Neural cell (in vitro differentiated cells): ENCODE results near the gene TADA2B. TPM values are rescaled to one million over a fixed set of nuclear protein-coding genes. Genes with fewer than 3 reads are reported as not detected.

Source experiments
- H2AFZ ChIP-seq: fragments of 200-600, 300-800 bp; sonication (generic), shearing (Covaris generic); 2 replicates; pipeline ENCODE4 v1.6.0; 2014; ENCODE audit warnings: low read depth, mild to moderate bottlenecking, antibody characterized with exemption, low read length, moderate library complexity
- H3F3A ChIP-seq: fragments of 200-600 bp; shearing (Covaris generic); 2 replicates; pipeline ENCODE4 v1.6.1; 2016; ENCODE audit warnings: mild to moderate bottlenecking, moderate library complexity, mixed read lengths, antibody characterized with exemption, low read length; ENCODE audit not compliant: insufficient read depth, poor library complexity, severe bottlenecking
- H3K27ac ChIP-seq: fragments of 200-600, 300-800 bp; sonication (generic), shearing (Covaris generic); 2 replicates; pipeline ENCODE4 v1.5.1; 2014; ENCODE audit warnings: mild to moderate bottlenecking, low read length, moderate library complexity
- H3K27me3 ChIP-seq: fragments of 300-800, 200-600 bp; sonication (generic), shearing (Covaris generic); 2 replicates; pipeline ENCODE4 v1.6.0; 2014; ENCODE audit warnings: mild to moderate bottlenecking, low read depth, low read length, moderate library complexity; ENCODE audit not compliant: insufficient read depth
- H3K36me3 ChIP-seq: fragments of 300-800, 200-600 bp; sonication (generic), shearing (Covaris generic); 2 replicates; pipeline ENCODE4 v1.5.1; 2014; ENCODE audit warnings: mild to moderate bottlenecking, antibody characterized with exemption, low read length, moderate library complexity; ENCODE audit not compliant: insufficient read depth
- H3K4me2 ChIP-seq: fragments of 300-800, 200-600 bp; sonication (generic), shearing (Covaris generic); 2 replicates; pipeline ENCODE4 v1.6.0; 2014; ENCODE audit warnings: mild to moderate bottlenecking, low read length
- H3K4me3 ChIP-seq: fragments of 300-800, 200-600 bp; sonication (generic), shearing (Covaris generic); 2 replicates; pipeline ENCODE4 v1.5.1; 2014; ENCODE audit warnings: mild to moderate bottlenecking, low read length, moderate library complexity
- H3K79me2 ChIP-seq: fragments of 200-600 bp; shearing (Covaris generic); replicated peaks from 2 replicates; pipeline ENCODE4 v1.6.0; 2014; ENCODE audit warnings: mild to moderate bottlenecking, low read length, moderate library complexity; ENCODE audit not compliant: insufficient read depth
- H3K9ac ChIP-seq: fragments of 300-800, 200-600 bp; sonication (generic), shearing (Covaris generic); 2 replicates; pipeline ENCODE4 v1.6.1; 2016; ENCODE audit warnings: mild to moderate bottlenecking, low read length, mixed read lengths
- H3K9me2 ChIP-seq: fragments of 200-600 bp; shearing (Covaris generic); 2 replicates; pipeline ENCODE4 v1.6.1; 2016; ENCODE audit warnings: mild to moderate bottlenecking, low read length, mixed read lengths; ENCODE audit not compliant: insufficient read depth
- H3K9me3 ChIP-seq: fragments of 200-600, 300-800 bp; sonication (generic), shearing (Covaris generic); 2 replicates; pipeline ENCODE4 v1.6.1; 2016; ENCODE audit warnings: mild to moderate bottlenecking, mixed run types, low read length, moderate library complexity, mixed read lengths
- H4K20me1 ChIP-seq: fragments of 200-600 bp; shearing (Covaris generic); 2 replicates; pipeline ENCODE4 v1.6.1; 2016; ENCODE audit warnings: mild to moderate bottlenecking, mixed run types; ENCODE audit not compliant: insufficient read depth
- CTCF ChIP-seq: fragments of 450-650 bp; IDR thresholded peaks from 2 replicates; pipeline ENCODE4 v1.5.1; 2014; ENCODE audit warnings: antibody characterized with exemption, mild to moderate bottlenecking, moderate library complexity; ENCODE audit not compliant: poor library complexity, severe bottlenecking
- EP300 ChIP-seq: fragments of 450-650 bp; conservative IDR thresholded peaks from 2 replicates; pipeline ENCODE4 v1.6.1; 2014; ENCODE audit warnings: antibody characterized with exemption, mild to moderate bottlenecking, moderate library complexity; ENCODE audit not compliant: poor library complexity, severe bottlenecking
- EZH2 ChIP-seq: fragments of 200-600, 300-800 bp; shearing (Covaris generic), sonication (generic); IDR thresholded peaks from 2 replicates; pipeline ENCODE4 v1.6.1; 2014; ENCODE audit warnings: antibody characterized with exemption, low read length, borderline replicate concordance, mild to moderate bottlenecking; ENCODE audit not compliant: insufficient read depth, poor library complexity, severe bottlenecking
- MXI1 ChIP-seq: fragments of 450-650 bp; conservative IDR thresholded peaks from 2 replicates; pipeline ENCODE4 v1.6.1; 2014; ENCODE audit warnings: antibody characterized with exemption, mild to moderate bottlenecking; ENCODE audit not compliant: poor library complexity, severe bottlenecking
- POLR2AphosphoS5 ChIP-seq: IDR thresholded peaks from 2 replicates; pipeline ENCODE4 v1.6.1; 2012
- RAD21 ChIP-seq: fragments of 450-650 bp; conservative IDR thresholded peaks from 2 replicates; pipeline ENCODE4 v1.6.1; 2014; ENCODE audit warnings: antibody characterized with exemption, mild to moderate bottlenecking, moderate library complexity
- REST ChIP-seq: IDR thresholded peaks from 2 replicates; pipeline ENCODE4 v1.6.1; 2012; ENCODE audit warnings: borderline replicate concordance
- SMC3 ChIP-seq: fragments of 450-650 bp; conservative IDR thresholded peaks from 2 replicates; pipeline ENCODE4 v1.6.1; 2014; ENCODE audit warnings: antibody characterized with exemption, mild to moderate bottlenecking, moderate library complexity; ENCODE audit not compliant: poor library complexity
- TAF1 ChIP-seq: IDR thresholded peaks from 2 replicates; pipeline ENCODE4 v1.6.1; 2012; ENCODE audit warnings: low read depth
- polyA plus RNA-seq: library from polyadenylated mRNA; depleted of rRNA; stranded (reverse); fragments of >200 nt; gene quantifications from 2 replicates; pipeline ENCODE4 v1.2.3, GENCODE V29; 2014

The TADA2B gene
- polyA plus RNA-seq, 1 donor from 2014 or later: 13.9 TPM

GRCh38 chr4:7070729-7071511 is 27.7 kb downstream of the TADA2B start:
- Histone ChIP-seq H3K9me2 (no peaks in the 10 kb centered on the region), H2AFZ (no peak overlapping the region), H3K27ac (no peak overlapping the region), H3K9ac (no peak overlapping the region), H3K4me2 (no peak overlapping the region), H3K36me3 (no peaks in the 10 kb centered on the region), H3F3A (no peaks in the 10 kb centered on the region), H3K9me3 (no peaks in the 10 kb centered on the region), H3K79me2 (peaks cover 12% of the 10 kb centered on the region), H4K20me1 (no peaks in the 10 kb centered on the region), H3K27me3 (no peaks in the 10 kb centered on the region), H3K4me3 (no peak overlapping the region)
- TF ChIP-seq TAF1 (no peak), POLR2AphosphoS5 (no peak), CTCF (peak; percentile 95), MXI1 (peak; percentile 37), EZH2 (no peak), RAD21 (peak; percentile 88), EP300 (no peak), REST (no peak), SMC3 (peak; percentile 93)

- Histone ChIP-seq H3F3A (no peaks in the 10 kb centered on the region), H3K79me2 (no peaks in the 10 kb centered on the region), H3K27ac (no peak overlapping the region), H2AFZ (no peak overlapping the region), H3K9me3 (no peaks in the 10 kb centered on the region), H3K27me3 (no peaks in the 10 kb centered on the region), H3K4me3 (no peak overlapping the region), H3K9ac (no peak overlapping the region), H4K20me1 (no peaks in the 10 kb centered on the region), H3K9me2 (no peaks in the 10 kb centered on the region), H3K4me2 (no peak overlapping the region), H3K36me3 (no peaks in the 10 kb centered on the region)
- TF ChIP-seq EZH2 (no peak), MXI1 (no peak), POLR2AphosphoS5 (no peak), EP300 (no peak), SMC3 (no peak), RAD21 (no peak), TAF1 (no peak), CTCF (no peak), REST (no peak)
These were observed 29.9 kb downstream of the TADA2B start for GRCh38 chr4:7073059-7073458.
